Activated CD8-positive, alpha-beta memory T cell treated with anti-CD3 and anti-CD28 coated beads for 1 hour (primary cell): ENCODE measurements around the gene TNN.
"Not testable (repeated sequence)": the region's sequence is repeated elsewhere in the genome, so short reads cannot be mapped to it uniquely, and the experiment has no call there.

Experiments
- DNase-seq, 2 donors: peaks; one replicate each; pipeline ENCODE4 v3.0.0-alpha.2; 2020; ENCODE audit warnings: low read depth in 1 of 2; ENCODE audit errors: extremely low read depth in 1 of 2

Gene TNN

DNA sequence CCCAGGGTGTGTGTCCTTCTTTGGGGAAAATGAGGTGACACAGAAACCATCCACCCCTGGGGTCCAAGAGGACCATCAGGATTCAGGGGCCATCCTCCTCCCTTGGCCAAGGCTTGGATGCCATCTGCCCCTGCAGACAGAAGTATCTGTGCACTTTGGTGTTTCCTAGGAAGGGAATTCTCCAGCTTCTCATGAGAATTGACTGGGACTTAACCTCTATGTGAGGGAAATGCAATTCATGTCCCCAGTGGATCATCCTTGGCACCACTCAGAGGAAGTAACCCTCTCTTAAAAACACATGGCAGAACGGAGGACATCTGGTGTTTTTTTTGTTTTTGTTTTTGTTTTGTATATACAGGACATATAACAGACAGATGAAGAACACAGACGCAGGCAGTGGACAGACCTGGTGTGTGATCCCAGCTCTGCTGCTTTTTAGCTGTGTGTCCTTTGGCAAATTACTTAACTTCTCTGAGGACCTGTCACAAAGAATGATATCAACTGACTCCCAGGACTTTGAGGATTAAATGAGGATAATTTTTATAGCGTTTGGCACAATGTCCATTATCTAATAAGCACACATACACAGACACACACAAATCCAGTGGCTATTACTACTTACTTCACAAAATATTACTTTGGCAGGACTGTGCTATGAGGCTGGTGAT, 3.8 kb downstream of the TNN start:
- no peak for DNase-seq

DNA sequence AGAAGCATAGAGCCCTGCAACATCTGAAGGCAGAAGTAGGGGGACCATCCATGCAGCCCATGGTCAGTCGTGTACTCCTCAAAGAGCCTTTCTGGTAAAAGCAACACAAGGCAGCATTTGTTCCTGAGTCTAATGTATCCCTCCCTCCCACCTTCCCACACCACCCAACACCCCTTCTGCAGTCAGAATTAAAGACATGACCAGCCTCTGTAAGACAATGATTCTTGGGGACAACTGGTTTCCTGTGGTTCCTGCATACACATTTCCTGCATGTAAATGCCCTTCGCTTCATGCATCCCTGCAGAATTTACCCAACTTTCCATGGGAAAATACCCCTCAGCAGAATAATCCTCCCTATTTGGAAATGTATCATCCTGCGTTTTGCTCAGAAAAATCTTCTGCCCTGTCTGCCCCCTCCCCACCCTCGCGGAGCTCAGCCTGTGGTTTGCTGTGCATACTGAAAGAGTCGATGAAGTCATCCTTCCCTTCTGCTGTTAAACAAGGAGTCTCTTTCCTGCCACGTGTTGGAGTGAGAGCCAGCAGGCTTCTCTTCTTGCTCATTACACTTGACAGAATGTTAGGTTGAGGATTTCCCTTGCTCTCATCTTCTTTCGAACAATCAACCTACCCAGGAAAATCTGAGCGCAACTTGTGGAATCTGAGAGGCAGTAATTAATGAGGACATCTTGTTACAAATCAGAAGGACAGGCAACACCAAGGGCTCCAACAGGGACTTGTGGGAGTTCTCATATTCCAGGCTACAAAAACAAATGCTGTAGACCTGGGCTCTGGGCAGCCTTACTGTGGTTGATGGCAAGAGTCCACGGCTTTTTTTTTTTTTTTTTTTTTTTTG, 4.7 kb downstream of the TNN start:
- DNase-seq, result no peak

DNA sequence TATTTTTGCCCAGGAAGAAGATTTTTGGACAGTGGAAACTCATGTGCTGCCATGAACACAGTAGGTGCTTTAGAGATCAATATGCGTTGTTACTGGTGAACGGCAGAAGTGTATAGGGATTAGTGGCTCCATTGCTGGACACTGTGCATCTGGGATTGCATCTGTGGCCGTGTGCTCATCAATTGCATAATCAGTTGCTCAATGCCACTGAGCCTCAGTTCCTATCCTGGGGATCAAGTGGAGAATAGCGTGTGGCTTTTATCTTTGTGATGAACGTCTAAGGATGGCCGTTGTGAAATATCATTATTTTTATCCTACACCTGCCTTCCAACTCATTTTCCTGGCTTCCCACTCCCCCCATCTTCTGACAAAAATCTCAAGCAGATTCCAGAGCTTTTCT, 5.4 kb downstream of the TNN start:
- no peak for DNase-seq

DNA sequence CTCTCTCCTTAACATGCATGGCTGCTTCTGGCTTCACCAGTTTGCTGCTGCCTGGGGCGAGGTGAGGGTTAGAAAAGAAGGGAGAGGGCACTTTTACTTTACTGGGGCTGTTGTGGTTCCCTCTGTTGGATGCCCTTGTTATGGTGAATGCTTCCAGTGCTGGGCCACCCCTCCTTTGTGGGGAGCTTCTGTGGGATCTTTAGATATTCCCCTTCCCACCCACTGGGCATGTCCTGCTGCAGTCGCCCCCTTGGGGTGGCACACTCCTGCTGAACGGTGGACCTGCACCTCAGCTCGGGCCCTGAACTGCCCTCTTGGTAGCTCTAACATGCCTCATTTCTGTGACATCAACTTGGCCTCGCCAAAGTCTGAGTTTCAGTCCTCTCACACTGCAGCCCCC, 6.0 kb downstream of the TNN start:
- DNase-seq, result no peak

DNA sequence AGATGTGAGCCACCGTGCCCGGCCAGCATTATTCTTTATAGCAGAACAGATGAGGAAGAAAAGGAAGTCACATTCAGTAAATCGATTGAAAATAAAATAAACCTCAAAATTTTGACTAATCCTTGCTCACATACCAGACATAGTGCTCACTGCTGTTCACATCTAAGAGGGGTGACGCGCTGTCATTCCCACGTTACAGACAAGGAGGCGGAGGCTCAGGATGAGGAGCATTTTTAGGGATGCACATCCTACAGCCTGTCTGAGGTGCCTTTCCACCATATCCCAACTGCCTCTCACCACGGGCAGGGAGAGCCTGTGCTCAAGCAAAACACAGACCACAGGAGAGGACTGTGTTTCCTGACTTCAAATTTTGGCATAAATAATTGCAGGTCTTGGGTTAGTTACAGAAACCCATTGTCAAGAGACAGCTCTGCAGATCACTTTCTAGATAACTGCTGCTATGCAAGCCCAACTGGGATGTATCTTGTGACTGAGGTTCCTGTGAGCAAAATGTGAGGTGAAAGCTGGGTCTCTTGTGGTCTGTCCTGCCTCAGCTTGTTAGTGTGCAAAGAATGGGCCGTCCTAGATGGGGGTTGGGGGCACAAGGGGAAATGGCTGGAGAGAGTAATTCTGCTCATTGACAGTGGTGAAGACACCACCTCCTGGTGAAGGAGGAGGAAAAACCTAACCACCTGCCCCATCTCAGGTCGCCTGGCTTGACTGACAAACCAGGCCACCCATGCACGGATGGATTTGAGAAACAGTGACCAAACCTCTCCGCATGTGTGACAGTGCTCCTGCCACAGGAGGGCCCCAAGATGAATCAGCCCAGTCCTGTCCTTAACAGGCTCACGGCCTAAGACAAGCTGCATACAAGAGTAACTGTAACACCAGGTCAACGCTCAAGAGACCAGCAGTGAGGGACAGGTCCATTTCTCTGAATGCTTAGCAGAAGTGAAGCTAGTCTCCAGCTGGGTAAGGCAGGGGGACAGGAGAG, 8.2 kb downstream of the TNN start:
- DNase-seq, result no peak

DNA sequence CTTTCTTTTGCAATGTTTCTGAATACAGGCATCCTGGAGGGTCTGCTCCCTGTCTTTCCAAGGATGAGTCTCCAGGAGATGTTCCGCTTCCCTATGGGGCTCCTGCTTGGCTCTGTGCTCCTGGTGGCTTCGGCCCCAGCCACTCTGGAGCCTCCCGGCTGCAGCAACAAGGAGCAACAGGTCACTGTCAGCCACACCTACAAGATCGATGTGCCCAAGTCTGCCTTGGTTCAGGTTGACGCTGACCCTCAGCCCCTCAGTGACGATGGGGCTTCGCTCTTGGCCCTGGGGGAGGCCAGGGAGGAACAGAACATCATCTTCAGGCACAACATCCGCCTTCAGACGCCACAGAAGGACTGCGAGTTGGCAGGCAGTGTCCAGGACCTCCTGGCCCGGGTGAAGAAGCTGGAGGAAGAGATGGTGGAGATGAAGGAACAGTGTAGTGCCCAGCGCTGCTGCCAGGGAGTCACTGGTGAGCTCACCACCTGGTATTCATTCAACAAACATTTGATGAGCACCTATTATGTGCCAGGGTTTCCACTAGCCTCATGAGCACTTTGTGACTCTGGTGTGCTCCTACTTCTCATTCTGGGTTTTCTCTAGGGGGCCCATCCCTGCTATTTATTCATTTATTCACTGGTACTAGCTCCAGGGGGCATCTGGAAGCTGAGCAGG, 9.9 kb downstream of the TNN start:
- DNase-seq, result no peak

DNA sequence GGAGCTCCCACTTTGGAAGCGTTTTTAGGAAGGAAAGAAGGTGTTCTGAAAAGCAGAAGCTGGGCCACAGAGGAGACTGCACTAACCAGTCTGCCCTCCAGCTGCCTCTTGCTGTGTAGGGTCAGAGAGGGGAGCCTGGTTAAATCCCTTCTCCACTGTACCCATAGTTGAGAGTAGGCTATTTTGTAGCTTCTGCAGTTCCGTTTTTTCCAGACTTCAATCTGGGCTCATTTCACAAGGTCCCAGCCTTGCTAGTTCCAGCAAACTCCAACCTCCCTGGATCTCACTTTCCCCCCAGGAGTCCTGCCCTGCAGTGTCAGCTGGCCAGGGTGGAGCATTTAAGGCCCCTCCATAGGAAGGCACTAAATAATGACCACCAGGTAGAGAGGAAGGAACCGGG, 11.0 kb downstream of the TNN start:
- DNase-seq, result no peak

DNA sequence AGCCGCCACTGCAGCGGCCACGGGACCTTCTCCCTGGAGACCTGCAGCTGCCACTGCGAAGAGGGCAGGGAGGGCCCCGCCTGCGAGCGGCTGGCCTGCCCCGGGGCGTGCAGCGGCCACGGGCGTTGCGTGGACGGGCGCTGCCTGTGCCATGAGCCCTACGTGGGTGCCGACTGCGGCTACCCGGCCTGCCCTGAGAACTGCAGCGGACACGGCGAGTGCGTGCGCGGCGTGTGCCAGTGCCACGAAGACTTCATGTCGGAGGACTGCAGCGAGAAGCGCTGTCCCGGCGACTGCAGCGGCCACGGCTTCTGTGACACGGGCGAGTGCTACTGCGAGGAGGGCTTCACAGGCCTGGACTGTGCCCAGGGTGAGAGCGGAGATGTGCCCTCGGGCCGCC, 11.7 kb downstream of the TNN start:
- DNase-seq, result no peak

DNA sequence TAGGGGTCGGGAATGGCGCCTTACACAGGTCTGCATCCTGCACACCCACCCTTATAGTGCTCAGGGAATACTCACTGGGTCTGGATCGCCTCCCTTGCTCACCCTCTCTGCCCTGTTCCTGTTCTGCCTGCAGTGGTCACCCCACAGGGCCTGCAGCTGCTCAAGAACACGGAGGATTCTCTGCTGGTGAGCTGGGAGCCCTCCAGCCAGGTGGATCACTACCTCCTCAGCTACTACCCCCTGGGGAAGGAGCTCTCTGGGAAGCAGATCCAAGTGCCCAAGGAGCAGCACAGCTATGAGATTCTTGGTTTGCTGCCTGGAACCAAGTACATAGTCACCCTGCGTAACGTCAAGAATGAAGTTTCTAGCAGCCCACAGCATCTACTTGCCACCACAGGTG, 12.4 kb downstream of the TNN start:
- DNase-seq, result no peak

DNA sequence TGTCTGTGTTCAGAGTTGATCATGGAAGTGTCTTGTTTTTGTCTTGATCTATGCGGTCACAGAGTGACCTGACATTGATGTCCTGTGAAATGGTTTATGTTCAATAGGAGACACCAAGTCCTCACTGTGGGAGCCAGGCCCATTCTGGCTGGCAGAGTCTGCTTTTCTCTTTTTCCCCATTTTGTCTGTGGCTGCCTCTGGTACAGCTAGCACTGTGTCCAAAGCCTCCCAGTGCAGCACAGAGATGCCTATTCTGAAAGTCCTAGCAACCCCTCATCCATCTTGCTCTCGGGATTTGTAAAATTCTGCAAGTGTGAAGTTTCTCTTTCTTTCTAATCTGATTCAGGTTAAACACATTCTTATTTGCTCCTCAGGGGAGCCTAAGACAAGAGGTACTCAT, 14.3 kb downstream of the TNN start:
- DNase-seq, result no peak

DNA sequence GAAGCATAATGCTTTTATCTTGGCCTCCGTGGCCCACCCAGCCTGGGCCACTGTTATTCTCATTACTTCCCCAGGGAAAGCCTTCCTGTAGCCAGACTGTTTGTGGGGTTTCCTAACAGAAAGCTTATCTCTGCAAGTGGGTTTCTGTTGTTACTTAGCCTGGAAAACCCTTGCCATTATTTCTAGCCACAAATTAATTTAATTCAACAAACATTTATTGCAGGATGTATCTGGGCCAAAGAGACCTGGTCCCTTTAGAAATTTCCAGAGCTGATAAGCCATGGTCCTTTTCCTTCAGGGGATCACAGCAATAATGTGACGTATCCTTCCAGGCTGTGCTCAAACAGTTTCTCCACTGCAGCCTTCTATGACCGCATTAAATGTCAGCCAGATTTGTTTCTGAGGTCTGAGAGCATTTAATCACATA, 20.9 kb downstream of the TNN start:
- no peak for DNase-seq

DNA sequence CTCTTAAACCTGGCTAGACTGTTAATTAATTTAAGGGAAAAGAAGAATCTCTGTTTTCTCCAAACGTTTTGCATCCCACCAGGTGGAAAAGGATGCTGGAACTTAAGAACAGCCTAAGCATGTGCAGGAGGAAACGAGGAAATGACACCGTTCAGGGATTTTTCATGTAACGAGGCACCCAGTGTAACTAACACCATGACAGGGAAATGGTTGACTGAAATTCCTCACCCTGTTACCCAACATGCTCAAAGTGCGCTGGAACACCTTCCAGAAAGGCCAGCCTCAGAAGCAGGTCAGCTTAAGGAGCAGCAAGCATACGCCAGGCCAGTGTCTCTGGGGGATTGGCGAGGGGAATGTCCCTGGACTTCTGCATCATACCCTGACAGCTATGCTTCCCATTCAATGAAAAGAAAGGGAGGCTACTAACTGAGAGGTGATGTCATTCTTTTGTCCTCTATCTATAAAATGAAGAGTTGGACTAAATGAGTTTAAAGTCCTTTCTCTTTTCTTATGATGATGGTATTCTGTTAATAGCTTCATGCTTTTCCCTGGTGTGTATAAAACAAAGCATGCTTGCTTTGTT, 21.6 kb downstream of the TNN start:
- DNase-seq, result no peak

DNA sequence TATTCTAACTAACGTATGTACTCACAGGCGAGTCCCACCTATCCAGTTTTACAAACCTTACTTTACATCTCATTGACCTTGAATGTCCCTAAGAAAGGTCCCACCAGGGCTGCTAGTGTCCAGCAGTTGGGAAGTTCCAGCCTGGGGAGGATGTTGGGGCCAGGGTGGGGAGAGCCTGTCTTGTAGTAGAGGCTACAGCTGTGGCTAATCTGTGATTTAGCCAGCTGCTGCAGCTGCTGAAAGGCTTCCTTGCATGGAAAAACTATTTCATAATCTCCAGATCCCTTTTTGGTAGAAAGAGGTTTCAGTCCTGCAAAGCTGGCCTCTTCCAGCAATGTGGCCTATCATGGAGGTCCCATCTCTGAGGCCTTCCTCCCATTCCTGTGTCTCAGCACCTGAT, 23.1 kb downstream of the TNN start:
- no peak for DNase-seq

DNA sequence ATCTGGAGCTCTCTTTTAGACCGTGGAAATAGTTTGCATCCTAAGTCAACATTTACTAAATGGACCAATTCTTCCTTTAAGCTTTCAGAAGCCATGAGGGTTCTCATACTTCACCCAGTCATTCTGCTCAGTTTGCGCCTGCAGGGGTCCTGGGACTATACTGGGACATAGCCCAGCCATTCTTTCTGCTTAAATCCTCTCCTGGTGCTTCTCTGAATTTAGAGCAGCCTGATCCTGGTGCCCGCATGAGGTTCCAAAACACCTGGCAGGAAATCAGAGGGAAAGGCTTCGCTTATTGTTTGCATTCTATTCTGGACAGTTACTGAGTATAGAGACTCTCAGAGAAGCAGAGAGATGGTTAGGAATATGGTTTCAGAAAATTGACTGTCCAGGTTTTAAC, 27.0 kb downstream of the TNN start:
- no peak for DNase-seq

DNA sequence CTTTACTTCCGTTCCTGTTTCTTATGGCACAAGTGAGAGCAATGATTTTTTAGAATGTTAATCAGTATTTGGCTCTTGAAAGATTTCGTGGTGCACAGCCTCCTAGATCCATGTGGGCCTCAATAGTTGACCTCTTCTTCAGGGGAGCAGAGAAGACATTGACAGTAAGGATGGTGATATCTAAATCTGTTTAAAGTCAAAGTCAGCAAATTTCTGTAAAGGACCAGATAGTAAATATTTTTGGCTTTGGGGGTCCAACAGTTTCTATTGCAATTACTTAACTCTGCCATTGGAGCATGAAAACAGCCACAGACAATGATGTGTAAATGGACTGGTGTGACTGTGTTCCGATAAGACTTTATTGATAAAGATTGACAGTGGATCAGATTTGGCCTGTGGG, 27.4 kb downstream of the TNN start:
- DNase-seq, result no peak

DNA sequence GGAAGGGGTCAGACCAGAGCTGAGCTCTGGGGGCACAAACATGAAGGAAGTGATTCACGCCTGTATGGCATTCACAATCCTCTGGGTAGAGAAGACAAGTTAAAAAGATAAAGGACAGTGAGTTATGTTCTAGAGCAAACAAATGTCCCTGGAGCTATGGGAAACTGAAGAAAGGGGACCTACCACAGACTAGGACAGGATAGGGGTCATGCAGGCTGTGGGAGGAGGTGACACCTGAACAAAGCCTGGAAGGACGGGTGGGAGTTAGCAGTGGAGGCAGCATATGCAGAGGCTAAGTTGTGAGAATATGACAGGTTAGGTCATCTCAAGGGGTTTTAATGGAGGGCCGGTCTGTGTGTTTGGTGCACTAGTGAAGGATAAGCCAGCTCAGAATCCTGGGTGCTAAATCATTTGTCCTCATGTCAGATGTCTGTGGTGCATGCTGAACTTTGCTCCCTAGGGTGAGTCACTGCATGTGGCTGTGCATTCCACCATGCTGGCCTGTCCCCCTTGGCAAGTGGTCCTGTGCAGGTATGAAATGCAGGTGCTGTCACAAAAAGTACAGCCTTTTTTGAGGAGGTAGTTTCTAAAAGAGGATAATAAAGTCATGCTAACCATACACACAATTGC, 28.5 kb downstream of the TNN start:
- no peak for DNase-seq

DNA sequence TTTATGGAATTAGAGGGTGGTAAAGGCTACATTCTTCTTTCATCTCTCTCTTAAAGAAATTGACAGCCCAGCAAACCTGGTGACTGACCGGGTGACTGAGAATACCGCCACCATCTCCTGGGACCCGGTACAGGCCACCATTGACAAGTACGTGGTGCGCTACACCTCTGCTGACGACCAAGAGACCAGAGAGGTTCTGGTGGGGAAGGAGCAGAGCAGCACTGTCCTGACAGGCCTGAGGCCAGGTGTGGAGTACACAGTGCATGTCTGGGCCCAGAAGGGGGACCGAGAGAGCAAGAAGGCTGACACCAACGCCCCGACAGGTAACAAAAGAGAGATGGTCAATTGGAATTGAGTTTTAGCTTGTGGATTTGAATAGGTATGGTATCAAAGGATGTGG, 29.7 kb downstream of the TNN start:
- DNase-seq, result no peak

DNA sequence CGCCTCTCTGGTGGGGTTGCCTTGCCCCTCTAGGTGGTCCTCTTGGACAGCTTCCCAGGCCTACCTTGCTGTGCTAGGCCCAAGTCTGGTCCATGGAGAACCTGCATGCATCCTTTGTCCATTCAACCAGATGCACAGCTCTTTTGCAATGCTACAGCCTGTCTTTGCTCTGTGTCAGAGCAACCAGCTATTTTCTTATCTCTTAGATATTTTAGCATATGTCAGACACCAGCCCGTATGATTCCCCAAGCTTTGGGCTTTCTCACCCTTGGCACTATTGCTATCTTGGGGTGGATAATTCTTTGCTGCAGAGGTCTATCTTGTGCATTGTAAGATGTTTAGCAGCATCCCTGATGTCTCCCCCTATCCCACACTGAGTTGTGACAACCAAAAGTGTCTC, 32.3 kb downstream of the TNN start:
- no peak for DNase-seq

DNA sequence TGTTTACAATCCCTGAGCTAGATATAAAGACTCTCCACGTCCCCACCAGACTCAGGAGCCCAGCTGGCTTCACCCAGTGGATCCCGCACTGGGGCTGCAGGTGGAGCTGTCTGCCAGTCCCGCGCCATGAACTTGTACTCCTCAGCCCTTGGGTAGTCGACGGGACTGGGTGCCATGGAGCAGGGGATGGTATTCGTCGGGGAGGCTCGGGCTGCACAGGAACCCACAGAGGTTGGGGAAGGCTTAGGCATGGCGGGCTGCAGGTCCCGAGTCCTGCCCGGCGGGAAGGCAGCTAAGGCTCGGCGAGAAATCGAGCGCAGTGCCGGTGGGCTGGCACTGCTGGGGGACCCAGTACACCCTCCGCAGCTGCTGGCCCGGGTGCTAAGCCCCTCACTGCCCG, 34.5 kb downstream of the TNN start:
- DNase-seq, result not testable (repeated sequence)

DNA sequence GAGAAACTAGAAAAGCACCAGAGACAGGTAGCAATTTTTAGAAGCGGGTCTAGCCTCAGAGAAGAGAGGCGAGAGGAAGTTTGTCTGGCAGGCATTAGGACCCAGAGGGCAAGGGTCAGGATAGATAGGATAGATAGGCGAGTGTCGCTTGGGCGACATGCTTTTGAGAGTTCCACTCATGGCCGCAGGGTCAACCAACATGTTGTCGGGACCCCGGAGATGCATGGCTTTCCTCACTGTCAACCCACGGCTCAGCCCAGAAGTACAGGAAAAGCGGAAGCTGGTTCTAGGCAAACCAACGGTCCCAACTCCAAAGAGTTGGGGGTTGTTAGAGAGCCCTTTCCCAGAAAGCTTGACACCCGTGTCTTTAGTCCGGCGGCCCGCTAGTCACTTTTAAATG, 38.9 kb downstream of the TNN start:
- DNase-seq, result not testable (repeated sequence)
